Activated CD8-positive, alpha-beta memory T cell treated with anti-CD3 and anti-CD28 coated beads, Interleukin-2, amount 50 U/mL, for 24 hours (primary cell): ENCODE data around the gene TMPRSS11B.
"Not testable (repeated sequence)": the region's sequence is repeated elsewhere in the genome, so short reads cannot be mapped to it uniquely, and the experiment has no call there.

Experiments used
- DNase-seq: peaks from one replicate; pipeline ENCODE4 v3.0.0-alpha.2; 2020; ENCODE audit errors: extremely low read depth

TMPRSS11B gene

GRCh38 chr4:68218044-68218443 is 27.4 kb downstream of the TMPRSS11B start:
- DNase-seq: no peak

- no peak for DNase-seq
These were observed 29.0 kb downstream of the TMPRSS11B start for GRCh38 chr4:68216501-68216900.

- DNase-seq: no peak
These were observed 36.5 kb downstream of the TMPRSS11B start for GRCh38 chr4:68209003-68209402.

GRCh38 chr4:68194305-68194704 is 51.2 kb downstream of the TMPRSS11B start:
- not testable (repeated sequence) for DNase-seq

- DNase-seq: no peak
These were observed 52.3 kb downstream of the TMPRSS11B start for GRCh38 chr4:68193194-68193593.

- DNase-seq: no peak
These were observed 58.3 kb downstream of the TMPRSS11B start for GRCh38 chr4:68187145-68187544.

GRCh38 chr4:68184923-68185322 is 60.6 kb downstream of the TMPRSS11B start:
- DNase-seq: no peak

GRCh38 chr4:68183417-68183816 is 62.1 kb downstream of the TMPRSS11B start:
- no peak for DNase-seq

- DNase-seq: no peak
These were observed 63.1 kb downstream of the TMPRSS11B start for GRCh38 chr4:68182382-68182820.

- no peak for DNase-seq
These were observed 64.5 kb downstream of the TMPRSS11B start for GRCh38 chr4:68180849-68181526.

GRCh38 chr4:68176904-68177303 is 68.6 kb downstream of the TMPRSS11B start:
- no peak for DNase-seq
